ENCODE measurements around the gene CXCR3.

DNA sequence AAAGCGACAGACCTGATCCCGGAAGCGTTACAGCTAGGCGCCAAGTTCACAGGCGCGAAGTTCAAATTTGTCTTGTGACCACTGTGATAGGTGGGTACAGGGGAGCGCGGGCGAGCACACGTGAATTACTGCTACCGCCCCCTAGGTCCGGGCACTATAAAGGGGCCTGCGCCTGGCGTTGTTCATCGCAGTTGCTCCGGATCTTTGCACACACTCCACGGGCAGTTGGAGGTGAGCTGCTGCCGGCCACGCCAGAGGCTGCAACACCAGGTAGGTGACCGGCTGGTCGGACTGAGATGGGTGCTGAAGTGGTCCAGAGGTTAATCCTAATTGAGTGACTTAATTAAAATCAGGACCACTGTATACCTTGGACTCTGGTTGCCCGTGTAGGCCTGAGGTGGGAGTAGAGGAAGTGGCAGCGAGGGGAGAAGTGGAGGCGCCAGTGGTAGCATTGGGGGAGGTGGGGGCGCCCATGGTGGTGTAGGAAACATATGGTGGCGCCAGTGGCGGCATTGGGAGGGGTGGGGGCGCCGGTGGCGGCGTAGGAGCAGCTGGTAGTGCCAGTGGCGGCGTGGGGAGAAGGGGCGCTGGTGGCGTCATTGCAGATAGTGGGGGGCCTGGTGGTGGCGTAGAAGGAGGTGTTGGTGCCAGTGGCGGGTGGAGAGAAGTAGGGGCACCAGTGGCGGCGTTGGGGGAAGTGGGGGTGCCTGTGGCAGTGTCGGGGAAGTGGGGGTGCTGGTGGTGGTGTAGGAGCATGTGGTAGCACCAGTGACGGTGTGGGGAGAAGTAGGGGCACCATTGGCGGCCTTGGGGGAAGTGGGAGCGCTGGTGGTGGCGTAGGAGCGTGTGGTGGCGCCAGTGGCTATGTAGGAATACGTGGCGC lies 39.8 kb downstream of the CXCR3 start, which contains the start of gene GCNA:
- TF ChIP-seq POLR2AphosphoS5 (IDR thresholded peaks at IDR 0.05; ENCODE audit: low read depth), result no peak
- no peak for TF ChIP-seq CTCF (IDR thresholded peaks at IDR 0.05; ENCODE audit: insufficient read depth, low read length)
- TF ChIP-seq, protein P1, sequence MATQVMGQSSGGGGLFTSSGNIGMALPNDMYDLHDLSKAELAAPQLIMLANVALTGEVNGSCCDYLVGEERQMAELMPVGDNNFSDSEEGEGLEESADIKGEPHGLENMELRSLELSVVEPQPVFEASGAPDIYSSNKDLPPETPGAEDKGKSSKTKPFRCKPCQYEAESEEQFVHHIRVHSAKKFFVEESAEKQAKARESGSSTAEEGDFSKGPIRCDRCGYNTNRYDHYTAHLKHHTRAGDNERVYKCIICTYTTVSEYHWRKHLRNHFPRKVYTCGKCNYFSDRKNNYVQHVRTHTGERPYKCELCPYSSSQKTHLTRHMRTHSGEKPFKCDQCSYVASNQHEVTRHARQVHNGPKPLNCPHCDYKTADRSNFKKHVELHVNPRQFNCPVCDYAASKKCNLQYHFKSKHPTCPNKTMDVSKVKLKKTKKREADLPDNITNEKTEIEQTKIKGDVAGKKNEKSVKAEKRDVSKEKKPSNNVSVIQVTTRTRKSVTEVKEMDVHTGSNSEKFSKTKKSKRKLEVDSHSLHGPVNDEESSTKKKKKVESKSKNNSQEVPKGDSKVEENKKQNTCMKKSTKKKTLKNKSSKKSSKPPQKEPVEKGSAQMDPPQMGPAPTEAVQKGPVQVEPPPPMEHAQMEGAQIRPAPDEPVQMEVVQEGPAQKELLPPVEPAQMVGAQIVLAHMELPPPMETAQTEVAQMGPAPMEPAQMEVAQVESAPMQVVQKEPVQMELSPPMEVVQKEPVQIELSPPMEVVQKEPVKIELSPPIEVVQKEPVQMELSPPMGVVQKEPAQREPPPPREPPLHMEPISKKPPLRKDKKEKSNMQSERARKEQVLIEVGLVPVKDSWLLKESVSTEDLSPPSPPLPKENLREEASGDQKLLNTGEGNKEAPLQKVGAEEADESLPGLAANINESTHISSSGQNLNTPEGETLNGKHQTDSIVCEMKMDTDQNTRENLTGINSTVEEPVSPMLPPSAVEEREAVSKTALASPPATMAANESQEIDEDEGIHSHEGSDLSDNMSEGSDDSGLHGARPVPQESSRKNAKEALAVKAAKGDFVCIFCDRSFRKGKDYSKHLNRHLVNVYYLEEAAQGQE (IDR thresholded peaks at IDR 0.05; ENCODE audit: insufficient replicate concordance, low read depth), result no peak

Data from HL-60 (cell line).